Cerebellar cortex (tissue), 1 donor: ENCODE data around the gene RFLNA.
"Not testable (repeated sequence)": the region's sequence is repeated elsewhere in the genome, so short reads cannot be mapped to it uniquely, and the experiment has no call there.

ENCODE experiments used
- DNase-seq: peaks from one replicate; pipeline ENCODE4 v3.0.0-alpha.2; 2015; ENCODE audit warnings: low spot score

Gene RFLNA

GRCh38 chr12:124282287-124282686, 12.6 kb upstream of the RFLNA start:
- no peak for DNase-seq

GRCh38 chr12:124283326-124283725, 11.6 kb upstream of the RFLNA start:
- DNase-seq: no peak

GRCh38 chr12:124284368-124284767, 10.5 kb upstream of the RFLNA start:
- no peak for DNase-seq

- DNase-seq: no peak
These were observed 8.5 kb upstream of the RFLNA start for GRCh38 chr12:124286414-124286813.

- no peak for DNase-seq
These were observed 7.9 kb upstream of the RFLNA start for GRCh38 chr12:124286971-124287370.

DNA sequence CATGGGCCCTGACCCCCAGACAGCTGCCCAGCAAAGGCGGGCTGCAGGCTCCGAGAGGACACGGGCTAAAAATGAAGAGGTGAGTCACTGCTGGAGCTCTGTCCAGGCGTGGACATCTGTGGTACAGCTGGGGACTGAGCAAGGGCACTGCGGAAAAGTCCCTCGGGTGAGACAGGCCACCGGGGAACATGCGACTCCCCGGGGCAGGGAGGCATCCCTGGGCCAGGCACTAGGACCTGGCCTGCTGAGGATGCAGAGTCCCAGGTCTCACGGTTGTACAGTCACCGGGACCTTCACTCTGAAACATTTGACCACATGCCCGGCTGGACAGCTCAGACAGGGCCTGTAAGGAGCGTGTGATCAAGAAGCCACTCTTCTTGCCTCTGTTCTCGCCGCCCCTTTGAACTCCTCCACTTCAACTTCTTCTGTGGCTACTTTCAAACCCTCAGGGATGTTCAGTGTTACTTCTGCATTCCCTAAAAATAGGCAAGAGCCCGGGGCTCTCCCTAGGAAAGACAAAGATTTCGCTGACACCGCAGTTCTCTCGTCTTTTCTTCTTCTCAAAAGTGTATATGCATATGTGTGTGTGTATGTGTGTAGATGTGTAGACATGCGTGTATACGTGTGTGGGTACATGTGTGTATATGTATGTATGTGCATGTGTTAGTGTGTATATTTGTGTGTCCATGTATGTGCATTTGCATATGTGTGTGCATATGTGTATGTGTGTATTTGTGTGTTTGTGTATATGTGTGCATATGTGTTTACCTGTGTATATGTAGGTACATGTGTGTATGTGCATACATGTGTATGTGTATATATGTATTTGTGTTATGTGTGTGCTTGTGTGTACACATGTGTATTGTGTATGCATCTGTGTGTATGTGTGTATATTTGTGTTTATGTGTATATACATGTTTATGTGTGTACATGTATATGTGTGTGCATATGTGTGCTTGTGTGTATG, 5.0 kb upstream of the RFLNA start:
- DNase-seq: no peak

DNA sequence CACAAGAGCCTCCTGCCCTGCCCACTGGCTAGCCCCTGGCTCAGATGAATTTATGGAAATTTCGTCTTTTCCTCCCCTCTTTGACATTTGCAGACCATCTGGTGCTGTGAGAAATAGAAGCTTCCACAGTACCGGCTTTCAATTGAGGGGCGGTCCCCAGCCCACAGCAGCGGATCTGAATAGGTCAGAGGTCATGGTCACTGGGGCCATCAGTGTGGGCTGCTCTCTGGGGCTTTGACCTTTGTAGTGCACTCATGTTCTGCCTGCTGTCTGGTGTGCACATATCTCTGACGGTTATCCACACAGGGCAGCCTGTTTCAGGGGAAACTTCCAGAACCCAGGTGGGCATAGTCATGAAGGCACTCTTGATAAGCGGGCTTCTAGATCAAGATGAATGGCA, 2.5 kb upstream of the RFLNA start:
- DNase-seq: no peak

DNA sequence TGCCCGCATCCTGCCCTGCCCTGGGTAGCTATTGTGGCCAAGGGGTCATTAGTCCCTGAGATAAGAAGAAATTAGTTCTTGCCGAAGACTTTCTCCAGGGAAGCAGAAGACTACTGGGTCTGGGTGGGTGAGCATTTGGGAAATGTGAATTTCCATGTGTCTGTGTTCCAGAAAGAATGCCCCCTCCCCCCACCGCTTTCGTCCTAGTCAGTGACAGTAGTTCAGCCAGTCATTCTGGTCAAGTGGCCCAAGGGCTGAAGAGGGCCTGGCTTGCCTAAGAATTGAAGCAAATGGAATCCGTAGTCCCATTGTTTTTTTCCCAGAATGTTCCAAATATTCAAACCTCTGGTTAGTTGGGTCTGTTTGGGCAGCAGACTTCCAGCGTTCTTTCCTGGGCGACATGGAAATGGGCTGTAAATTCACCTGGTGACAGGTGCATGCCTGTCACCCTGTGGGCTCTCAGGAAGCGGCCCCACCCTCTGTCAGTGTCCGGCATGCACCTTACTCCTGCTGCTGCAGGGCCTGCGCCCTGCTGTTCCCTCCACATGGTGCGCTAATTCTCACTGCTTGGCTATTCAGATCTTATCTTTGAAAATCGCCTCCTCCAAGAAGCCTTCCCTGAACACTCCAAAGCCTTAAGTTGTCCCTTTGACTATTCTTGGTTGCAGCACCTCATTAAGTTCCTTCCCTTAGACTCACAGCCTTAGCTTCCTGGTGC, 1.4 kb upstream of the RFLNA start:
- no peak for DNase-seq

- DNase-seq: no peak
These were observed 652 bp downstream of the RFLNA start for GRCh38 chr12:124295431-124296058.

- DNase-seq: no peak
These were observed 1.5 kb downstream of the RFLNA start for GRCh38 chr12:124296295-124296915.

DNA sequence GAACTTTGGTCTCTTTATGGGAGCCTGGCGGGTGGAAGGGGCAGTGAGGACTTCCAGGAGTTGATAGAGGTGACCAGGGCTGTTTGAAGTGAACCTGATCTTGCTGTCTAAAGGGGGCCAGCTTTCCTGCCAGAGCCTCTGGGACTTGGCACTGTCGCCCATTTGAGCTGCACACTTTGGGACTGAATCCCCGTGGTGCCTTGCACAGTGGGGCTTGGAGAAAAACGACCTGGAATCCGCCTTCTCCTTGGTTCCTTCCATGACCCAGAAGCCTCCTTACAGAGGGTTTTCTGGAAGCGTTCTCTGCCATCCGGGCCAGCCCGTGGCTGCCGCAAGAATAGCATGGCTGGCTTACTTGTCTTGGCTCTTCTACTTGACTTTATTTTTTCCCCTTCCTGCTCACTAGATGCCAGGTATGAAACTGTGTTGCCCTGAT, 2.0 kb downstream of the RFLNA start:
- peak; percentile 30 for DNase-seq

GRCh38 chr12:124297389-124297788, 2.5 kb downstream of the RFLNA start:
- no peak for DNase-seq

DNA sequence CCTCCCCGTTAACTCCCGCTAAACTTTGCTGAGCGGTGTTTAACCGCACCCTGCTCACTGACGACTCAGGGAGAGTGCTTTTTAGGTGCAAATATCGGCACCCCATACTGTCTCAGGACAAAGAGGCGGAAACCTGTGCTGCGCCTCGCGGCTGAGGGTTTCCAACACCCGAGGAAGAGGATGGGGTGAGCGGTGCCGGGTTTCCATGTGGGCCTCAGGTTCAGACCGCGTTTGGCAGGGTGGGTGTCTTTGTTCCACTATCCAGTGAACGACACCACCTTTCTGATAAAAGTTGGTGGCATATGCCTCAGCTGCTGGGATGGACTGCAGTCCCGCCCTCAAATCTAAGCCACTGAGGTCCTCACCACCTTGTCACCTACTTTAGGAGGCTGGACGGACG, 3.0 kb downstream of the RFLNA start:
- no peak for DNase-seq

GRCh38 chr12:124298685-124299410, 4.0 kb downstream of the RFLNA start:
- DNase-seq: no peak

- DNase-seq: no peak
These were observed 4.9 kb downstream of the RFLNA start for GRCh38 chr12:124299628-124300388.

GRCh38 chr12:124300657-124301056, 5.8 kb downstream of the RFLNA start:
- not testable (repeated sequence) for DNase-seq

DNA sequence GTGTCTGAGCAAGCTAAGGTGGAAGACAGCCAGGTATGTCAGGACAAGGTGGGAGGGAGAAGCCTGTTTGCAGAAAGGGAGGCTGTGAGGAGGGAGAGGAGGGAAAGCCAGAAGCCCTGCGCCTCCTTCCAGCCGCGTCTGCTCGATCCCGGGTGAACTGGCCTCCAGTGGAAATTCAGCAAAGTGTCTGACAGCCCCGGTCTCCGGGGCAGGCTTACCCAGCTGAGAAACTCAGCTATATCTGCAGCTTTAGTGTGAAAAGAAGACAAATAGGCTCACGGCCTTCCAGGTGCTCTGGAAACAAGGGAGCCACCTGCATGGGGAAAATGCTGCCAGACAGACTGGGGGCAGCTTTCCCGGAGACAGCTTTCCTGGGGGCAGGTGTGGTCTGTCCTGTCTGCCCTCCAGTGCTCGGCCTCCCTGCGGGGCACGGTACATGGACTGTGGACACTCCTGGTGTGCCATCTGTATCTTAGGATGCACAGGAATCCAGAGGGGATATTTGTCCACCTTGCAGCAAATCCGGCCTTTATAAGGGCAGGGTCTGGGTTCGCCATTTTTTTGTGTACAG, 6.3 kb downstream of the RFLNA start:
- DNase-seq: no peak

DNA sequence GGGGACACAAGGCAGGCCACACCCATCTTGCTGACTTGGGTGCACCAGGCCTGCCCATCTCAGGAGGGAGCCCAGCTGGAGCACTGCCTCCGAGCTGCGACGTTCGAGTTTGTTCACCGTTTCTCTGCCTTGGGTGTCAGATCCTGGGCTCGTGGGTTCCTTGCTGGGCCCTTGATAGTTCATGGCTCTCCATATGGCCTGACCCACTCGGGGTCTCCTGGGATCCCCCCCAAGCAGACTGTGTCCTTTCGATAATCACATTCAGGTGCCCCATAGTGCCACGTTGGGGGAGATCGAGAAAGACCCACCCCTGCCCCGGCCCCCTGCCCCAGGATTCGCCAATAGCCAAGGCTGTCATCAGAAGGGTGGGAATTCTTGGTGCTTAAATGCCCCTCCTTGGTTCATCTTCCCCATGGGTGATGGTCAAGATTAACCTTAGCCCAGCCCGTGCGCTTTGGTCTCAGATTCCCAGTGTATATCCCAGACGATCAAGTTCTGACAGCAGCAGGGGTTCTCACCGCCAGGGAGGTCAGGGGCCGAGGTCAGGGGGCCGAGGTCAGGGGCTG, 7.4 kb downstream of the RFLNA start:
- DNase-seq: no peak

- DNase-seq: no peak
These were observed 8.1 kb downstream of the RFLNA start for GRCh38 chr12:124302807-124303578.
